Natural killer cell (primary cell): ENCODE data around the gene PLEKHN1. TPM values are rescaled to one million over a fixed set of nuclear protein-coding genes. Genes with fewer than 3 reads are reported as not detected.

Experiments
- ATAC-seq, 3 donors: fragments of 150-1000 bp in 2 of 3; fragments of 200-7000 bp in 1 of 3; cut with Tn5 transposase; 1 replicate in 1 of 3; 2 replicates in 2 of 3; pipeline ENCODE4 v1.10.0; 2021; ENCODE audit warnings: mild to moderate bottlenecking in 2 of 3, moderate library complexity in 2 of 3
- DNase-seq, 2 donors: peaks; one replicate each; pipeline versions ENCODE4 v3.0.0 to v3.0.0-alpha.2; 2013 to 2021; ENCODE audit warnings: mixed read lengths in 1 of 2
- H3K27ac ChIP-seq: one replicate; pipeline ENCODE4 v1.5.1; 2013; ENCODE audit warnings: mild to moderate bottlenecking, low read length
- H3K27me3 ChIP-seq: one replicate; pipeline ENCODE4 v1.6.1; 2013; ENCODE audit warnings: low read length; ENCODE audit not compliant: control insufficient read depth, insufficient read depth
- H3K36me3 ChIP-seq: one replicate; pipeline ENCODE4 v1.6.1; 2013; ENCODE audit warnings: low read length; ENCODE audit not compliant: control insufficient read depth, insufficient read depth
- H3K4me1 ChIP-seq: one replicate; pipeline ENCODE4 v1.6.1; 2013; ENCODE audit warnings: low read length; ENCODE audit not compliant: control insufficient read depth, insufficient read depth
- H3K4me3 ChIP-seq: one replicate; pipeline ENCODE4 v1.5.1; 2013; ENCODE audit warnings: low read length
- H3K9me3 ChIP-seq: one replicate; pipeline ENCODE4 v1.6.1; 2013; ENCODE audit warnings: low read length; ENCODE audit not compliant: control insufficient read depth, insufficient read depth
- H3K27ac Mint-ChIP-seq, 2 donors: one replicate each; pipeline ENCODE4 v1.8.0; 2022; ENCODE audit warnings: mild to moderate bottlenecking in 2 of 2, mixed read lengths in 2 of 2, moderate library complexity in 1 of 2
- H3K27me3 Mint-ChIP-seq, 2 donors: one replicate each; pipeline ENCODE4 v1.8.0; 2022; ENCODE audit warnings: low read depth in 2 of 2, mixed read lengths in 2 of 2
- H3K36me3 Mint-ChIP-seq: one replicate; pipeline ENCODE4 v1.8.0; 2022; ENCODE audit warnings: mixed read lengths
- H3K4me1 Mint-ChIP-seq, 2 donors: one replicate each; pipeline ENCODE4 v1.8.0; 2022; ENCODE audit warnings: mixed read lengths in 2 of 2
- H3K4me3 Mint-ChIP-seq: one replicate; pipeline ENCODE4 v1.8.0; 2022; ENCODE audit warnings: mild to moderate bottlenecking, moderate library complexity, mixed read lengths
- H3K9me3 Mint-ChIP-seq, 2 donors: one replicate each; pipeline ENCODE4 v1.8.0; 2022; ENCODE audit warnings: mixed read lengths in 2 of 2
- CTCF ChIP-seq: fragments of 200-600 bp; IDR thresholded peaks from one replicate; pipeline ENCODE4 v1.8.0; 2022; ENCODE audit warnings: antibody characterized with exemption
- whole genome bisulfite sequencing: methylation state at CpG from one replicate; pipeline ENCODE4 v1.1.7; 2013; ENCODE audit warnings: missing lambda C conversion rate; ENCODE audit not compliant: insufficient coverage; 5-methylcytosine and 5-hydroxymethylcytosine counted together
- intact Hi-C: fragments of 100-400 bp; cut with micrococcal nuclease; formaldehyde crosslinking; loops from one replicate; pipeline ENCODE4 v1.14.2; 2022
- total RNA-seq, 4 donors: library from RNA; stranded (reverse); fragments of 120-200 nt in 1 of 4; gene quantifications; one replicate each; pipeline versions ENCODE4 v1.2.3 to v1.2.4, GENCODE V29; 2013 to 2022

PLEKHN1 gene
- total RNA-seq, 3 donors from 2014 or later (not counting 1 experiment from before 2014, with no cell fraction given): 1.3 to 1.9 (median 1.3) TPM

- TF ChIP-seq CTCF: no peak
- Histone ChIP-seq H3K4me3 (no peak overlapping the region), H3K36me3 (no peaks in the 10 kb centered on the region), H3K4me1 (peaks cover 24% of the 10 kb centered on the region), H3K27ac (no peak overlapping the region), H3K27me3 (peaks cover 11% of the 10 kb centered on the region), H3K9me3 (no peaks in the 10 kb centered on the region)
- H3K36me3 Mint-ChIP-seq: no peaks in the 10 kb centered on the region
- no peak overlapping the region for H3K27ac Mint-ChIP-seq
- DNase-seq: no peak
- WGBS: 31% methylated on average over 32 of the region's 33 CpGs
- H3K27me3 Mint-ChIP-seq: peaks cover 0 to 9% of the 10 kb centered on the region in 2 donors
- ATAC-seq: no peak
- peaks cover 0 to 18% of the 10 kb centered on the region in 2 donors for H3K4me1 Mint-ChIP-seq
- intact Hi-C loops: no loop called here
- H3K4me3 Mint-ChIP-seq: peak overlapping the region; percentile 72
- H3K9me3 Mint-ChIP-seq: no peaks in the 10 kb centered on the region
Observed at GRCh38 chr1:1021010-1021919, 55.0 kb downstream of the PLEKHN1 start.

GRCh38 chr1:1021920-1022259 lies 55.6 kb downstream of the PLEKHN1 start:
- H3K4me3 ChIP-seq: no peak overlapping the region
- H3K36me3 ChIP-seq: no peaks in the 10 kb centered on the region
- peaks cover 0 to 18% of the 10 kb centered on the region in 2 donors for H3K4me1 Mint-ChIP-seq
- ATAC-seq: no peak
- no peaks in the 10 kb centered on the region for H3K36me3 Mint-ChIP-seq
- 67% methylated on average over 10 of the region's 10 CpGs for WGBS
- no peak overlapping the region for H3K27ac Mint-ChIP-seq
- DNase-seq: no peak
- peaks cover 0 to 9% of the 10 kb centered on the region in 2 donors for H3K27me3 Mint-ChIP-seq
- peaks cover 24% of the 10 kb centered on the region for H3K4me1 ChIP-seq
- no peak overlapping the region for H3K27ac ChIP-seq
- no peaks in the 10 kb centered on the region for H3K9me3 Mint-ChIP-seq
- no peak overlapping the region for H3K4me3 Mint-ChIP-seq
- intact Hi-C loops: no loop called here
- H3K27me3 ChIP-seq: peaks cover 11% of the 10 kb centered on the region
- H3K9me3 ChIP-seq: no peaks in the 10 kb centered on the region
- TF ChIP-seq CTCF: no peak

GRCh38 chr1:1022302-1023009 lies 56.2 kb downstream of the PLEKHN1 start:
- Mint-ChIP-seq H3K36me3 (no peaks in the 10 kb centered on the region), H3K4me3 (no peak overlapping the region), H3K9me3 (no peaks in the 10 kb centered on the region), H3K27ac (no peak overlapping the region), H3K27me3 (peaks cover 0 to 9% of the 10 kb centered on the region in 2 donors), H3K4me1 (peaks cover 0 to 14% of the 10 kb centered on the region in 2 donors)
- Histone ChIP-seq H3K27me3 (peaks cover 11% of the 10 kb centered on the region), H3K36me3 (no peaks in the 10 kb centered on the region), H3K4me3 (no peak overlapping the region), H3K4me1 (peaks cover 24% of the 10 kb centered on the region), H3K9me3 (no peaks in the 10 kb centered on the region), H3K27ac (no peak overlapping the region)
- DNase-seq: no peak
- ATAC-seq: no peak
- TF ChIP-seq CTCF: no peak
- intact Hi-C loops: no loop called here
- 65% methylated on average over 27 of the region's 27 CpGs for WGBS
